ES-I3 (cell line): ENCODE data around the gene LYPD6B.

Experiments
- H3K36me3 ChIP-seq: 2 replicates; pipeline ENCODE4 v1.6.1; 2013; ENCODE audit warnings: mild to moderate bottlenecking, low read length, control low read depth, moderate library complexity; ENCODE audit not compliant: insufficient read depth
- H3K4me1 ChIP-seq: 2 replicates; pipeline ENCODE4 v1.6.1; 2013; ENCODE audit warnings: mild to moderate bottlenecking, control low read depth, low read length; ENCODE audit not compliant: insufficient read depth
- H3K9ac ChIP-seq: 2 replicates; pipeline ENCODE4 v1.6.1; 2013; ENCODE audit warnings: low read depth, mild to moderate bottlenecking, low read length, moderate library complexity
- H3K9me3 ChIP-seq: 2 replicates; pipeline ENCODE4 v1.6.1; 2013; ENCODE audit warnings: mild to moderate bottlenecking, low read length, moderate library complexity; ENCODE audit not compliant: control insufficient read depth, insufficient read depth

Gene LYPD6B

DNA sequence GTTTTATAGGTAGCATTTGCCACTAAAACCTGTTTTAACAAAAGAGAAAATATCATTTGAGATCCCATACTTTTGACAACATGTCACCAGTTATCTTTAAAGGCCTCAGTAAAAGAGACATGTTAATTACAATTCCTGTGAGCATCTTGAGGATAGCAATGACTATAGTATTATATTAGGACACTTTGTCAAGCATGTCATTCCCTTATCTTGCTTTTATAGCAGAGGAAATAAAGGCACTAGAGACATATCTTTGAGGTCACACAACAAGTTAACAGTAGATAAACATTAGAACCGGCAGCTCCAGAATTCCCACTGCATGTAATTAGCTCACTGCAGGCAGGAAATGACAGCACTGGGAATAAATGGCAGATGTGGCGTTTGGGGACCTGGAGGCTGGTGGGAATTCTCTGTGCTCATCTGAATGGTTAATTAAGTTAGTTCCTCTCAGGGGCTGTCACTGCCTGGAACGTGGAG lies 25.9 kb downstream of the LYPD6B start:
- Histone ChIP-seq H3K4me1 (peaks cover 19% of the 10 kb centered on the region), H3K9me3 (no peaks in the 10 kb centered on the region), H3K36me3 (no peaks in the 10 kb centered on the region; the same call in 1 of the 2 replicates), H3K9ac (no peak overlapping the region)

GRCh38 chr2:149064856-149065630 lies 26.5 kb downstream of the LYPD6B start:
- Histone ChIP-seq H3K36me3 (no peaks in the 10 kb centered on the region; the same call in 1 of the 2 replicates), H3K9ac (no peak overlapping the region), H3K4me1 (peaks cover 19% of the 10 kb centered on the region), H3K9me3 (no peaks in the 10 kb centered on the region)

DNA sequence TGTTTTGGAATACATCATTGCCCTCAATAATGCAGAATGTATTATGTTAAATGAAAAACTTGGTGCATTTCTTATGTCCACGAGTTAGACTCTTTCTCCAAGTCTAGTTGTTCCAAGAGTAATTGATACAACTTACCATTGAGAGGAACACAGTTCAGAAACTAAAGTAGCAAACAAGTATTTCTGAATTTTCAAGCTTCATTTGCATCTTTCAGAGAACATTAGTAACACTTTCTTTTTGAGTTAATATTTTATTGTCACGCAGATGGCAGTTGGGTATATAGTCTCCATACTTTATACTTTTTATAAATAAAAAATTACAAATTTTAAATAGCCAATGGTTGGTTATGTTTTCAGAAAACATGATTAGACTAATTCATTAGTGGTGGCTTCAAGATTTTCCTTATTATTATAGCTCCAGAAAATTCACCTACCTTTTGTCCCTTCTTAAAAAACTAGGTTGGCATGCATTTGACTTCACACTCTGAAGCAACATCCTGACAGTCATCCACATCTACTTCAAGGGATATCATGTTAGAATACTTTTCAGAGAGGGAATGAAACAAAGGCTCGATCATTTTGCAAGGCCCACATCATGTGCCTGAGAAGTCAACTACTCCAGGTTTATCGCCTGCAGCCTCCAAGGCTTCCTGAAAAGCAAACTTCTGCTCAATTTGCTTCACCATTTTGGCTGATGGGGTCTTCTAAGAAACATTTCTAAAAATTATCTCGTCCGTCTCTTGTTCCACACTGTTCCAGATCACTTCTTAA lies 29.9 kb downstream of the LYPD6B start:
- peaks cover 21% of the 10 kb centered on the region; the same call in 1 of the 2 replicates for H3K4me1 ChIP-seq

GRCh38 chr2:149068996-149069888 lies 30.7 kb downstream of the LYPD6B start:
- H3K36me3 ChIP-seq, result no peaks in the 10 kb centered on the region; the same call in 1 of the 2 replicates
- no peak overlapping the region for H3K9ac ChIP-seq
- H3K9me3 ChIP-seq, result no peaks in the 10 kb centered on the region
- H3K4me1 ChIP-seq, result peaks cover 21% of the 10 kb centered on the region; the same call in 1 of the 2 replicates

More for the DNA sequence above, 29.9 kb downstream of the LYPD6B start:
- H3K9me3 ChIP-seq, result no peaks in the 10 kb centered on the region
- H3K36me3 ChIP-seq, result no peaks in the 10 kb centered on the region; the same call in 1 of the 2 replicates
- no peak overlapping the region for H3K9ac ChIP-seq

DNA sequence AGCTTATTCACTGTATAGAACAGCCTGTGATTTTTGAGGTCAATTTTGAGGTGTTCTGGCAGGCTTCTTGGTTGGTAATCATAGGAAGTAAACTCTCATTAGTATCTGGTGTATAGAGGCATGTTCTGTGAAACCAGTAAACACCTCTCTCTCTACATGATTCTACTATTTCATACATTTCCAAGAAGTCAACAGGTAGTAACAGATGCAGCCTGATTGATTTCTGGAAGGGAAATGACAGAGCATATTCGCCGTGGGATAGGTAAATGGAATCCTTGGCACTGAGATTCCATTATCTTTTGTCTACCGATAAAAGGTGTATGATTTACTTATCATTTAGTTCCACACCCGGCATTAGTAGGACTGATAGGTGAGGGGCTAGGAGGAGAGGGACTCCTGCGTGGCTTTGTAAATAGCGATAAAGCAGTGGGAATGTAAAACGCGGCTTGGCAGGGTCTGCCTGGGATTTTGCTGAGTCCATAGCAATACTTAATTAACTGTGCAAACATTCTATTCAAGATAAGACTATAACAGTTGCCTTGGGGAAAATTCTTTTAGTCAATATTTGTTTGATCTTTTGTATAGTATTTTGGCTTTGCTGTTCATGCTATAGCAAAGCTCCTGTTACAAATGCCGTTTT lies 32.3 kb downstream of the LYPD6B start:
- Histone ChIP-seq H3K4me1 (peaks cover 17% of the 10 kb centered on the region; the same call in 1 of the 2 replicates), H3K9ac (no peak overlapping the region), H3K9me3 (no peaks in the 10 kb centered on the region)

DNA sequence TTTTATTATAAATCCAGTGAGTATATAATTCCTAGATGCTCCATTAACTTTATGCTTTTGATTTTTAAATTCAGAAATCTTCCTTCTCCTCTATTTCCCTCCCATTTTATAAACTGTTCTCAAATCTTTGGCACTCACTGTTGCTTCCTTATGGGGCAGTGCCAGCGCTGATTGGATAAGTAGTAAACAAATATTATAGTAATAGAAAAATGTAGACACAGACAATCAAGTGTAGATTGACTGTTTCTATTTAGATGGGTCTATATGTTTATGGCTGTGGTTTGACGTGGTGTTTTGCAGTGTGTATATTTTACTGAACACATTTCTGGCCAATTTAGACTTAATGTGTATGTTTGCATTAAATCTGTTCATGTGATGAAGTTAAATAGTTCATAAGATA lies 36.6 kb downstream of the LYPD6B start:
- peaks cover 27% of the 10 kb centered on the region for H3K4me1 ChIP-seq
- no peaks in the 10 kb centered on the region for H3K9me3 ChIP-seq
- H3K9ac ChIP-seq, result no peak overlapping the region
- H3K36me3 ChIP-seq, result no peaks in the 10 kb centered on the region

More for the DNA sequence above, 32.3 kb downstream of the LYPD6B start:
- no peaks in the 10 kb centered on the region for H3K36me3 ChIP-seq

DNA sequence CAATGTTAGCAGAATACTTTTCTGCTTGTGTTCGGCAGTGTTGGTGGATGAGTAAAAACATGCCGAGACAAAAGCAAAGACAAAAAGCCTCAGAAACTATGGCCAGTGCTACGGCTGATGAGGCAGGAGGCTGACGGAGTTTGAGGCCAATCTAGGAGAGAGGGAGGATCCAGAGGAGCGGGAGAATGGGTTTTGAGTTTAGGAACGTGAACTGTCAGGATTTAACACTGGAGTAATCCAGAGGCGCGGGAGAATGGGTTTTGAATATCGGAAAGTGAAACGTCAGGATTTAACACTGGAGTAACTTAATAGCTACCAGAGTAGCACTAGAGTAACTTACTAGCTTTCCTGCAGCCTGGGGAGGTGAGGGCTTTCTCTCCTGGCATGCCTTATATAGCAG lies 37.4 kb downstream of the LYPD6B start:
- H3K36me3 ChIP-seq, result no peaks in the 10 kb centered on the region
- H3K9me3 ChIP-seq, result no peaks in the 10 kb centered on the region
- H3K4me1 ChIP-seq, result peaks cover 26% of the 10 kb centered on the region
- no peak overlapping the region for H3K9ac ChIP-seq

GRCh38 chr2:149076863-149077412 lies 38.4 kb downstream of the LYPD6B start:
- Histone ChIP-seq H3K4me1 (peaks cover 33% of the 10 kb centered on the region), H3K36me3 (no peaks in the 10 kb centered on the region), H3K9ac (no peak overlapping the region), H3K9me3 (no peaks in the 10 kb centered on the region)

- Histone ChIP-seq H3K36me3 (no peaks in the 10 kb centered on the region), H3K9ac (no peak overlapping the region), H3K9me3 (no peaks in the 10 kb centered on the region)
Measured at GRCh38 chr2:149077861-149078260, 39.4 kb downstream of the LYPD6B start.

DNA sequence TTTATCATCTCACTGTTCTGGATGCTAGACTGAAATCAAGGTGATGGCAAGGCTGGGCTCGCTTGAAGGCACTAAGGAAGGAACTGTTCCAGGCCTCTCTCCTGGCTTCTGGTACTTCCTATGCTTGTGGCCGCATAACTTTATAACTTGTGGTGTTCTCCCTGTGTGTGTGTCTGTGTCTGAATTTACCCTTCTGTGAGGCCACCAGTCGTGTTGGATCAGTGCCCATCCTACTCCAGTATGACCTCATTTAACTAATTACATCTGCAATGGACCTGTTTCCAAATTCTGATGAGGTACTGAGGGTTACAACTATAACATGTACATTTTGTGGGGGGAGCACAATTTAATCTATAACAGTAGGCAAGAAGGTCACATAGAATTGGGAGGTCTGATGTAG lies 41.6 kb downstream of the LYPD6B start:
- H3K36me3 ChIP-seq, result no peaks in the 10 kb centered on the region
- H3K9ac ChIP-seq, result no peak overlapping the region
- peaks cover 50% of the 10 kb centered on the region for H3K4me1 ChIP-seq
- H3K9me3 ChIP-seq, result no peaks in the 10 kb centered on the region

More at GRCh38 chr2:149077861-149078260, 39.4 kb downstream of the LYPD6B start:
- peaks cover 42% of the 10 kb centered on the region for H3K4me1 ChIP-seq

GRCh38 chr2:149080971-149081370 lies 42.5 kb downstream of the LYPD6B start:
- Histone ChIP-seq H3K9ac (no peak overlapping the region), H3K4me1 (peaks cover 46% of the 10 kb centered on the region), H3K36me3 (no peaks in the 10 kb centered on the region), H3K9me3 (no peaks in the 10 kb centered on the region)

- no peak overlapping the region for H3K9ac ChIP-seq
- H3K36me3 ChIP-seq, result no peaks in the 10 kb centered on the region
- peaks cover 42% of the 10 kb centered on the region for H3K4me1 ChIP-seq
- H3K9me3 ChIP-seq, result no peaks in the 10 kb centered on the region
Measured at GRCh38 chr2:149082079-149082478, 43.6 kb downstream of the LYPD6B start.

GRCh38 chr2:149082735-149083134 lies 44.2 kb downstream of the LYPD6B start:
- Histone ChIP-seq H3K9me3 (no peaks in the 10 kb centered on the region), H3K9ac (no peak overlapping the region), H3K36me3 (no peaks in the 10 kb centered on the region), H3K4me1 (peaks cover 36% of the 10 kb centered on the region)
